K562 (cell line): ENCODE data around the gene ZNF584. TPM values are rescaled to one million over a fixed set of nuclear protein-coding genes. Genes with fewer than 3 reads are reported as not detected.
A peak's percentile ranks its signal among the peaks of the same experiment; 100 is the strongest.

ENCODE experiments used
- BDP1 ChIP-seq: IDR thresholded peaks from 3 replicates; pipeline ENCODE4 v1.6.1; 2011; ENCODE audit not compliant: insufficient read length, insufficient read depth
- E2F5 ChIP-seq: sonication (generic); formaldehyde crosslinking; IDR thresholded peaks from 2 replicates; pipeline ENCODE4 v1.8.0; 2022; ENCODE audit warnings: mild to moderate bottlenecking, missing genetic modification reagents
- FIP1L1 ChIP-seq: fragments of 200-400 bp; formaldehyde crosslinking; IDR thresholded peaks from 2 replicates; pipeline ENCODE4 v1.6.1; 2018; ENCODE audit warnings: mild to moderate bottlenecking, low read depth, low read length; ENCODE audit not compliant: poor library complexity, severe bottlenecking
- FUS ChIP-seq: fragments of 200-400 bp; formaldehyde crosslinking; optimal IDR thresholded peaks from 2 replicates; pipeline ENCODE3; 2017; ENCODE audit warnings: low read depth, low read length
- KLF16 ChIP-seq: IDR thresholded peaks from 2 replicates; pipeline ENCODE4 v1.6.1; 2016; ENCODE audit warnings: antibody characterized with exemption
- MYC ChIP-seq, 2 experiments: fragments of 250-450 bp in 1 of 2; sonication (Bioruptor Pico) in 1 of 2; IDR thresholded peaks; 2 replicates each; pipeline versions ENCODE4 v1.5.1 to v1.6.1; 2012 to 2021; ENCODE audit warnings: low read depth in 2 of 2, borderline replicate concordance in 1 of 2, improper control_type of control experiment in 1 of 2, low read length in 1 of 2, mild to moderate bottlenecking in 1 of 2, moderate library complexity in 1 of 2
- PCBP1 ChIP-seq: fragments of 200-400 bp; formaldehyde crosslinking; IDR thresholded peaks from 2 replicates; pipeline ENCODE4 v1.6.1; 2018; ENCODE audit warnings: mild to moderate bottlenecking, low read depth, low read length; ENCODE audit not compliant: poor library complexity, severe bottlenecking
- RBM14 ChIP-seq: fragments of 200-400 bp; formaldehyde crosslinking; IDR thresholded peaks from 2 replicates; pipeline ENCODE4 v1.6.1; 2018; ENCODE audit warnings: low read depth, mild to moderate bottlenecking, low read length, moderate library complexity, borderline replicate concordance; ENCODE audit not compliant: insufficient read depth
- RCOR1 ChIP-seq, 2 experiments: IDR thresholded peaks; 2 replicates each; pipeline ENCODE4 v1.6.1; 2012; ENCODE audit warnings: low read depth in 2 of 2, low read length in 2 of 2, borderline replicate concordance in 1 of 2, improper control_type of control experiment in 1 of 2
- SRF ChIP-seq, 2 experiments: fragments of 250-450, 450-650 bp in 1 of 2; sonication (Bioruptor Pico) in 1 of 2; sonication (generic) in 1 of 2; formaldehyde crosslinking; IDR thresholded peaks; 2 replicates each; pipeline versions ENCODE4 v1.5.0 to v1.5.1; 2020 to 2022; ENCODE audit warnings: mild to moderate bottlenecking in 1 of 2, missing genetic modification reagents in 1 of 2
- SRSF7 ChIP-seq: fragments of 200-400 bp; formaldehyde crosslinking; optimal IDR thresholded peaks from 2 replicates; pipeline ENCODE3; 2017; ENCODE audit warnings: mild to moderate bottlenecking, low read depth, low read length
- ZFP1 ChIP-seq: fragments of 450-650 bp; formaldehyde crosslinking; IDR thresholded peaks from 2 replicates; pipeline ENCODE4 v1.4.0; 2020; ENCODE audit warnings: mild to moderate bottlenecking, mixed read lengths
- ZNF143 ChIP-seq: sonication (generic); formaldehyde crosslinking; IDR thresholded peaks from 2 replicates; pipeline ENCODE4 v1.9.0; 2022; ENCODE audit warnings: mild to moderate bottlenecking, missing genetic modification reagents
- ZNF253 ChIP-seq: fragments of 250-450 bp; sonication (Bioruptor Pico); conservative IDR thresholded peaks from 2 replicates; pipeline ENCODE4 v1.6.1; 2021; ENCODE audit warnings: mild to moderate bottlenecking
- ZNF512 ChIP-seq: IDR thresholded peaks from 2 replicates; pipeline ENCODE4 v1.6.1; 2016; ENCODE audit warnings: missing genetic modification characterization, missing compliant biosample characterization
- polyA plus RNA-seq, 8 experiments: library from polyadenylated mRNA; depleted of rRNA in 4 of 8; stranded (reverse) in 5 of 8; unstranded in 3 of 8; fragments of >200 nt; fragmentation: Nextera tagmentation in 2 of 8; fragmentation: Illumina TruSeq in 1 of 8; extraction: Ambion mirVana in 2 of 8; extraction: Trizol in 1 of 8; gene quantifications; 2 replicates each; pipeline versions ENCODE4 v1.2.1 to v1.2.3, GENCODE V29; 2011 to 2014; ENCODE audit warnings: inconsistent platforms in 1 of 8, missing spikeins in 1 of 8
- total RNA-seq, 7 experiments: library from RNA; depleted of rRNA in 6 of 7; stranded (reverse); fragments of >200 nt in 6 of 7; fragmentation: Illumina TruSeq in 2 of 7; extraction: Trizol in 2 of 7; gene quantifications; 2 replicates each; pipeline versions ENCODE4 v1.2.1 to v1.2.3, GENCODE V29; 2011 to 2021; ENCODE audit warnings: low replicate concordance in 1 of 7
- TF ChIP-seq, protein P1 (sequence below): fragments of 200-800 bp; sonication (Bioruptor generic); IDR thresholded peaks from 2 replicates; pipeline ENCODE4 v1.6.1; 2017; ENCODE audit warnings: missing genetic modification characterization, missing compliant biosample characterization
- TF ChIP-seq, protein P2 (sequence below): sonication (generic); formaldehyde crosslinking; IDR thresholded peaks from 2 replicates; pipeline ENCODE4 v1.8.0; 2022; ENCODE audit warnings: missing genetic modification reagents, mild to moderate bottlenecking, moderate library complexity, borderline replicate concordance
- TF ChIP-seq, protein P3 (sequence below): sonication (generic); formaldehyde crosslinking; IDR thresholded peaks from 2 replicates; pipeline ENCODE4 v1.8.1; 2023; ENCODE audit warnings: mild to moderate bottlenecking, missing genetic modification reagents

Gene ZNF584
- total and polyA plus RNA-seq, 9 of the 15 experiments (the other 6 are each of a cell fraction or from before 2014, with no cell fraction given), result 5.8 to 43.4 (median 24.6) TPM

- TF ChIP-seq ZNF512 (tag), result no peak
- TF ChIP-seq FUS, result peak; percentile 8
- TF ChIP-seq ZNF143, result peak; percentile 94
- peak; percentile 33; the same call in 1 of the 2 replicates for TF ChIP-seq MYC (IDR thresholded peaks at IDR 0.05; ENCODE audit: low read depth, low read length)
- TF ChIP-seq MYC (CRISPR knock-in tag; IDR thresholded peaks at IDR 0.05; ENCODE audit: borderline replicate concordance, low read depth), result peak; percentile 88
- TF ChIP-seq RBM14, result peak; percentile 87; the same call in 1 of the 2 replicates
- TF ChIP-seq E2F5 (CRISPR knock-in tag), result no peak; the same call in 1 of the 2 replicates
- TF ChIP-seq, protein P1, sequence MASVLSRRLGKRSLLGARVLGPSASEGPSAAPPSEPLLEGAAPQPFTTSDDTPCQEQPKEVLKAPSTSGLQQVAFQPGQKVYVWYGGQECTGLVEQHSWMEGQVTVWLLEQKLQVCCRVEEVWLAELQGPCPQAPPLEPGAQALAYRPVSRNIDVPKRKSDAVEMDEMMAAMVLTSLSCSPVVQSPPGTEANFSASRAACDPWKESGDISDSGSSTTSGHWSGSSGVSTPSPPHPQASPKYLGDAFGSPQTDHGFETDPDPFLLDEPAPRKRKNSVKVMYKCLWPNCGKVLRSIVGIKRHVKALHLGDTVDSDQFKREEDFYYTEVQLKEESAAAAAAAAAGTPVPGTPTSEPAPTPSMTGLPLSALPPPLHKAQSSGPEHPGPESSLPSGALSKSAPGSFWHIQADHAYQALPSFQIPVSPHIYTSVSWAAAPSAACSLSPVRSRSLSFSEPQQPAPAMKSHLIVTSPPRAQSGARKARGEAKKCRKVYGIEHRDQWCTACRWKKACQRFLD (CRISPR knock-in tag), result peak; percentile 73
- no peak for TF ChIP-seq ZFP1 (CRISPR knock-in tag)
- TF ChIP-seq, protein P2, sequence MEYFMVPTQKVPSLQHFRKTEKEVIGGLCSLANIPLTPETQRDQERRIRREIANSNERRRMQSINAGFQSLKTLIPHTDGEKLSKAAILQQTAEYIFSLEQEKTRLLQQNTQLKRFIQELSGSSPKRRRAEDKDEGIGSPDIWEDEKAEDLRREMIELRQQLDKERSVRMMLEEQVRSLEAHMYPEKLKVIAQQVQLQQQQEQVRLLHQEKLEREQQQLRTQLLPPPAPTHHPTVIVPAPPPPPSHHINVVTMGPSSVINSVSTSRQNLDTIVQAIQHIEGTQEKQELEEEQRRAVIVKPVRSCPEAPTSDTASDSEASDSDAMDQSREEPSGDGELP (CRISPR knock-in tag), result peak; percentile 77; the same call in 1 of the 2 replicates
- 0 out of 4 replicates have a peak, but pooled peaks of 1 of the 2 experiments have one; percentile 4 for TF ChIP-seq RCOR1 (IDR thresholded peaks at IDR 0.05; ENCODE audit: borderline replicate concordance in 1 of 2, low read depth in 2 of 2, low read length in 2 of 2)
- TF ChIP-seq BDP1, result no peak
- TF ChIP-seq, protein P3, sequence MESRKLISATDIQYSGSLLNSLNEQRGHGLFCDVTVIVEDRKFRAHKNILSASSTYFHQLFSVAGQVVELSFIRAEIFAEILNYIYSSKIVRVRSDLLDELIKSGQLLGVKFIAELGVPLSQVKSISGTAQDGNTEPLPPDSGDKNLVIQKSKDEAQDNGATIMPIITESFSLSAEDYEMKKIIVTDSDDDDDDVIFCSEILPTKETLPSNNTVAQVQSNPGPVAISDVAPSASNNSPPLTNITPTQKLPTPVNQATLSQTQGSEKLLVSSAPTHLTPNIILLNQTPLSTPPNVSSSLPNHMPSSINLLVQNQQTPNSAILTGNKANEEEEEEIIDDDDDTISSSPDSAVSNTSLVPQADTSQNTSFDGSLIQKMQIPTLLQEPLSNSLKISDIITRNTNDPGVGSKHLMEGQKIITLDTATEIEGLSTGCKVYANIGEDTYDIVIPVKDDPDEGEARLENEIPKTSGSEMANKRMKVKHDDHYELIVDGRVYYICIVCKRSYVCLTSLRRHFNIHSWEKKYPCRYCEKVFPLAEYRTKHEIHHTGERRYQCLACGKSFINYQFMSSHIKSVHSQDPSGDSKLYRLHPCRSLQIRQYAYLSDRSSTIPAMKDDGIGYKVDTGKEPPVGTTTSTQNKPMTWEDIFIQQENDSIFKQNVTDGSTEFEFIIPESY (CRISPR knock-in tag), result peak; percentile 69; the same call in 1 of the 2 replicates
- peak; percentile 40 for TF ChIP-seq FIP1L1
- no peak for TF ChIP-seq ZNF253 (CRISPR knock-in tag)
- no peak for TF ChIP-seq SRSF7
- TF ChIP-seq SRF (CRISPR knock-in tag; IDR thresholded peaks at IDR 0.05), result 0 out of 4 replicates have a peak, but pooled peaks of 1 of the 2 experiments have one; percentile 46
- peak; percentile 87 for TF ChIP-seq PCBP1
- peak; percentile 2; the same call in 1 of the 2 replicates for TF ChIP-seq KLF16
Observed at GRCh38 chr19:58408152-58409009, at the start of gene ZNF584 (continued).
